Measurements from ENCODE around the gene CILP. TPM values are rescaled to one million over a fixed set of nuclear protein-coding genes. Genes with fewer than 3 reads are reported as not detected.
"Not testable (repeated sequence)": the region's sequence is repeated elsewhere in the genome, so short reads cannot be mapped to it uniquely, and the experiment has no call there.

The CILP gene
- total RNA-seq, 1 experiment from 2014 or later, result 1.2 TPM

GRCh38 chr15:65196637-65197336, 14.5 kb downstream of the CILP start:
- DNase-seq (ENCODE audit: low read depth), result no peak

DNA sequence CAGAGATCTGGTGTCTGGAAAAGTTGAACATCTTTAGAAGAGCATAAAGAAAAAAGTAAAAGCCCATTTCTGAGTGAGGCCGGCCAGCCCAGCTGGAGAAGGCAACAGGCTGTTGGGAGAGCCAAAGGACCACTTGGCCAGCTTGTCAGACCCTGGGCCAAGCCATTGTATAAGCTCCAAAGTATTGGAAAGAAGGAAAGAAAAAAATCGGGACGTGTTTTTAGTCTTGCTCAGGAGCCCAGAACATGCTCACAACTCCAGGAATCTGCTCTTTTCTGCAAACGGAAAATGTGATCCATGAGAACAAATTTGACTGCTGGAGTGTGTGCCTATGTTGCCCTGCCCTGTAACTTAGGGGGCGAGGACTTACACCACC, 15.7 kb downstream of the CILP start:
- no peak for DNase-seq (ENCODE audit: low read depth)

DNA sequence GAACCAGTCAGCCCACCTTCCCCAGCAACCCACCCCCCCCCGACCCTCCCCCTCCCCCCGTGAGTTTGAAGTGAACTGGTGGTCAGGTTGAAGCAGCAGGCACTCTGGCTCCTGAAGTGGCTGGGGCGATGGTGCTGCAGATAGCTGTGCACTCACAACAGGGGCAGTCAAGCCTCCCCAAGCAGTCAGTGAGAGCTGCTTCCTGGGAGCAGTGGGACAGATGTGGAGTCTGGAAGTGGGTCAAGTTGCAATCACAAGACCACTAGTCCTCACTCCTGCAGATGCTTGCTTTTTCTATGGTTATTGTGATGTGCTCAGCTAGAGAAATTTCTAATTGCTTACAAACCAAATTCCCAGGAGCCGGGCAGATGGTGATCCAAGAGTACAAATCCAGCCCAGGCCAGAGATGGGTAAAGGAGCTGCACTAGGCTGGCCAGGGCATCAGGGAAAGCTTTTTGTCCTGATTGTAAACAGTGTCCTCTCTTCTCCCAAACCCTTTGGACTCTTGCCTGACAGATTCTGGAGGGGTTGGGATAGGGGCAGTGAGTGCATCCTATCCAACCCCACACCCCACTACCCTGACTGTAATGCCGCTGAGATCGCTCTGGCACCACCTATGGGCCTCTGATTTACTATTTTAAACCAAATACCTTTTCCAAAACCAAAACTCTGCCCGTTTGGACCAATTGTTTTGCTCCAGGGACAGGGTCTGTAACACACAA, 16.3 kb downstream of the CILP start:
- no peak for DNase-seq (ENCODE audit: low read depth)

DNA sequence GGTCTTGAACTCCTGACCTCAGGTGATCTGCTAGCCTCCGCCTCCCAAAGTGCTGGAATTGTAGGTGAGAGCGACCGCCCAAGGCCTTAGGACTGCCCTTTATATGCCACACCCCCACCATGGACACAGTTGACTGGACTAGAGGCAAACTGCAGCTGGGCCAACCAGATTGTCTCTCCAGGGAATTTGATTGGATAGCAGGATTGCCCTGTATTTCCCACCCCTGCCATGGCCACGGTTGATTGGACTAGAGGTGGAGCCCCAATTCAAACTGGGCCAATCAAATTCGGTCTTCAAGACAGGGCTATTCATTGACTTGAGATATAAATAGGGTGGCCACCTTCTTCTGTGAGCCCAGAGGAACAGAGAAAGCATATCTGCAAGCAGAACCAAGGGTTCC, 19.3 kb downstream of the CILP start:
- peak; percentile 46 for DNase-seq (ENCODE audit: low read depth)

GRCh38 chr15:65189102-65189740, 22.1 kb downstream of the CILP start:
- DNase-seq (ENCODE audit: low read depth), result peak; percentile 62

- not testable (repeated sequence) for DNase-seq (ENCODE audit: low read depth)
Measured at GRCh38 chr15:65188472-65188871, 22.8 kb downstream of the CILP start.

DNA sequence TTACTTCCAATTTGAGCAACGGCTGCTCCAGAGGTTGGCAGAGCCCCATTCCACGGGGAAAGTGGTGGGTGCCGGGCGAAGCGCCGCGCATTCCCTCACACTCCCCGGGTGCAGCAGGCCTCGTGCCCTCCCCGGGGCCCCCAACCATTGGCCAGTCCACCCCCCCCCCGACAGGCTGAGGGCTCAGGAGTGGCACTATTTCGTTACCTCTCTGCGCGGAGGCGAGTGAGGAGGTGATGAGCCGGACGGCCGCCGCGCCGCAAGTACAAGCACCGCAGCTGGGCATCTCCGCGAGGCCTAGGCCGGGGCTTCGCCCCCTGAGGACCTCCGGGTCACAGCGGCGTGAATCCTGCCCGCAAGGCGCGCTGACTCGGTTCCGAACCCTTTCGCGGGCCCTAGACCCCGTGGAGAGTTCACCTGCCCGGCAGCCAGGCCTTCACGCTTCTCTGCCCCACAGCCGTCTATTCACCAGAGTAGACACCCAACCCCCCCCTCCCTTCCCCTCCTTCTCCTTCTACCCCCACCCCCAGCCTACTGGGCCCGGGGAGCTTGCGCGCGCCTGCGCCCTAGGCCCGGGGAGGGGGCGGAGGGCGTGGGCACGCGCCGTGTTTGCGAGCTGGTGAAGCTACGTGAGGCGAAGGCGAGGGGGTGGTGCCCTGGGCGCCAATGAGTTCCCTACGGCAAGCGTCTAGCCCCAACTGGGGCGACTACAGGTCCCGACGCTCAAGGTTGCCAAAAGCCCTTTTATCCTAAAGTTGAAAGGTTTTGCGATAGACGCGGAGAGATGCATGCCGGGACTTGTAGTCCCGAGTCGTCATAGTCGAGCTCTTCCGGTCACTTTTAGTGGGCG, 26.2 kb downstream of the CILP start, which contains the start of gene CLPX:
Gene CLPX (minus strand): TSS at position 475 of the 850 bp plus-strand sequence. CDS start 189 bp downstream, at position 286.
- DNase-seq (ENCODE audit: low read depth), result peak; percentile 95

DNA sequence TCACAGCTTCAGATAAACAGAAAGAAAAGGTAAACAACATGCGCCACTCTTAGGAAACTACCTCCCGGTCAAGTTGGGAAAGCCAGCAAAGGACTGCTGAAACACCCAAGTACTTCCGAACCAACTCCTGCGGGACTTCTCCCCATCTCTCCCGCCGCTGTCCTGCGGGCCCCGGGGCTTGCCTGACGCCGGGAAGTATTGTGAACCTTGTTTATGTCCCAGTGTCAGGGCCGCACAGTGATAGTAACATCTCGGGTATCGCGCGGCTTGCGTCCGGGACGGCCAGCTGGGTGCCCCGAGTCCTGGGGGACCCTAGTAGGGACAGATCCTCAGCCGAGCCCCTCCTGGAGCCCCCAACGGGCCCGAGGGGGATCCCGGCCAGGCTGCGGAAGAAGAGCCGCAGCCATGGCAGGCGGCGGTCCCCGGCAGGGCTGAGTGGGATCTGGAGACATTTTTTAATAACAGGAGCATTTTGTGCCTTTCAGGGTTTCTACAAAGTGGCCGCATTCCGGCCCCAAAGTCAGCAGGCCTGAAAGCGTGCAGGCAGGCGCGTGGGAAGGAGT, 26.9 kb downstream of the CILP start:
- peak; percentile 40 for DNase-seq (ENCODE audit: low read depth)

GRCh38 chr15:65183865-65184159, 27.5 kb downstream of the CILP start:
- no peak for DNase-seq (ENCODE audit: low read depth)

- DNase-seq (ENCODE audit: low read depth), result no peak
Measured at GRCh38 chr15:65182538-65182937, 28.7 kb downstream of the CILP start.

- not testable (repeated sequence) for DNase-seq (ENCODE audit: low read depth)
Measured at GRCh38 chr15:65181582-65182353, 29.5 kb downstream of the CILP start.

- no peak for DNase-seq (ENCODE audit: low read depth)
Measured at GRCh38 chr15:65180167-65180566, 31.1 kb downstream of the CILP start.

DNA sequence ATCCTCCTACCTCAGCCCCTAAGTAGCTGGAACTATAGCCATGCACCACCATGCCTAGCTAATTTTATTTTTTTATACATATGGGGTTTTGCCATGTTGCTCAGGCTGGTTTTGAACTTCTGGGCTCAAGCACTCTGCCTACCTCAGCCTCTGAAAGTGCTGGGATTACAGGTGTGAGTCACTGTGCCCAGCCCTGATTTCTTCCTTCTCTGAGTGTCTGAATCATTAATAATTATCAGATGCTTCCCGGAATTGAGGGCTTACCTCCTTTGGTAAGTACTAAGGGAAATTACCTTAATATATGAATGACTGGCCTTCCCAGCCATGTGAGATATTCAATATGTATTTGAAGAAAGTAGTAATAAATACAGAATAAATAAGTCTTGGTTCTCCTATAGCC, 33.4 kb downstream of the CILP start:
- DNase-seq (ENCODE audit: low read depth), result no peak

- DNase-seq (ENCODE audit: low read depth), result no peak
Measured at GRCh38 chr15:65176056-65176455, 35.2 kb downstream of the CILP start.

DNA sequence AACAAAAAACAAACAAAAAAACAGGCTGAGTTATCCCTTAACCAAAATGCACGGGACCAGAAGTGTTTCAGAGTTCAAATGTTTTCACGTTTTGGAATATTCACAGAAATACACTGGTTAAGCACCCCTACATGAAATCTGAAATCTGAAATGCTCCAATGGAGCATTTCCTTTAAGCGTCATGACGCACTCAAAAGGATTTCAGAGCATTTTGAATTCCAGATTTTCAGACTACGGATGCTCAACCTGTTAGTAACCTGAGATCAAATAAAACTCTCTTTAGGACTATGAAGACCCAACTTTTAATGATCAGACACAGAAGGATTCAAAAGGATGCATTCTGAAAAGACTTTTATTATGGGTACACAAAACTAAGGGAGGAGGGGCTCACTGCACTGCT, 35.8 kb downstream of the CILP start:
- DNase-seq (ENCODE audit: low read depth), result no peak

GRCh38 chr15:65174509-65174908, 36.8 kb downstream of the CILP start:
- DNase-seq (ENCODE audit: low read depth), result no peak

GRCh38 chr15:65172531-65172930, 38.7 kb downstream of the CILP start:
- no peak for DNase-seq (ENCODE audit: low read depth)

- no peak for DNase-seq (ENCODE audit: low read depth)
Measured at GRCh38 chr15:65171428-65171827, 39.8 kb downstream of the CILP start.

DNA sequence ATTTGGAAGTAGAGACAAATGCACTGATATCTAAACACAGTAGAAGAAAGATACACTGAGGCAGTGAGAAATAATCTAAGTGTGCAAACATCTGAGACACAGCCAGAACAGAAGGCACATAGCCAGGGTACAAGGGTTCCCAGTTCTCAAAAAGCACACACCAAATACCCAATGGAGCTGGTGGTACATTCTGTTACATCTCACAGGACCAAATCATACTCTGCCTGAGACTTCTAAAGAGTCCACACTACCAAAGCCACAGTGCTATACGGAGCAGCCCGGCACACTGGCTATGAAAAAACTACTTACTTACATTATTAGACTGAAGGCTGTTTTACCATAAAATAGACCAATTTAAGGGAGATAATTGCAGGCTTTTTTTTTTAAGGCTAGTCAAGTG, 45.4 kb downstream of the CILP start:
- DNase-seq (ENCODE audit: low read depth), result no peak

DNA sequence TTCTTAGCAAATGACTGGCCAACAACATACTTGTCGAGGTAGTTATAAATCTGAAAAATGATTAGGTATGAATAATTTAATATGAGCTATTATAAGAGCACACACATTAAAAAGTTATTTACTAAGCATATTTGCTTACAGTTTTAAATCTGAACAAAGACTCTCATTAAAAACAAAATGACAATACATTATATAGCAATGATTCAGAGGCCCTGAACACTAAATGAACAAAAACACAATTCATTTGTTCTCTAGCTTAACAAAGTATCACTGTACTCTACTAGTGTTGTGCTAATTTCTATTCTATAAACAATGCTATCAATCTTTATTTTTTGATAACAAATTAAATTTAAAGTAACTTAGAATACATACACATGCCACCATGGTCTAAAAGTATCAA, 47.1 kb downstream of the CILP start:
- DNase-seq (ENCODE audit: low read depth), result no peak

- DNase-seq (ENCODE audit: low read depth), result peak; percentile 42
Measured at GRCh38 chr15:65163041-65163440, 48.2 kb downstream of the CILP start.
